Activated CD8-positive, alpha-beta memory T cell treated with anti-CD3 and anti-CD28 coated beads, Interleukin-2, amount 50 U/mL, for 1 hour (primary cell): ENCODE measurements around the gene SPX.

Experiments used
- DNase-seq: peaks from one replicate; pipeline ENCODE4 v3.0.0-alpha.2; 2020; ENCODE audit errors: extremely low read depth

Gene SPX

GRCh38 chr12:21577516-21577915, 51.4 kb downstream of the SPX start:
- DNase-seq, result no peak

- no peak for DNase-seq
These were observed 54.8 kb downstream of the SPX start for GRCh38 chr12:21580748-21581516.
